HG03095 (cell line): ENCODE measurements around the gene CXXC5.
"Not testable (repeated sequence)": the region's sequence is repeated elsewhere in the genome, so short reads cannot be mapped to it uniquely, and the experiment has no call there.

Experiments
- ATAC-seq: cut with Tn5 transposase; IDR thresholded peaks from one replicate; pipeline ENCODE4 v1.9.1; 2021; ENCODE audit warnings: moderate library complexity; ENCODE audit not compliant: unreplicated experiment

The CXXC5 gene

DNA sequence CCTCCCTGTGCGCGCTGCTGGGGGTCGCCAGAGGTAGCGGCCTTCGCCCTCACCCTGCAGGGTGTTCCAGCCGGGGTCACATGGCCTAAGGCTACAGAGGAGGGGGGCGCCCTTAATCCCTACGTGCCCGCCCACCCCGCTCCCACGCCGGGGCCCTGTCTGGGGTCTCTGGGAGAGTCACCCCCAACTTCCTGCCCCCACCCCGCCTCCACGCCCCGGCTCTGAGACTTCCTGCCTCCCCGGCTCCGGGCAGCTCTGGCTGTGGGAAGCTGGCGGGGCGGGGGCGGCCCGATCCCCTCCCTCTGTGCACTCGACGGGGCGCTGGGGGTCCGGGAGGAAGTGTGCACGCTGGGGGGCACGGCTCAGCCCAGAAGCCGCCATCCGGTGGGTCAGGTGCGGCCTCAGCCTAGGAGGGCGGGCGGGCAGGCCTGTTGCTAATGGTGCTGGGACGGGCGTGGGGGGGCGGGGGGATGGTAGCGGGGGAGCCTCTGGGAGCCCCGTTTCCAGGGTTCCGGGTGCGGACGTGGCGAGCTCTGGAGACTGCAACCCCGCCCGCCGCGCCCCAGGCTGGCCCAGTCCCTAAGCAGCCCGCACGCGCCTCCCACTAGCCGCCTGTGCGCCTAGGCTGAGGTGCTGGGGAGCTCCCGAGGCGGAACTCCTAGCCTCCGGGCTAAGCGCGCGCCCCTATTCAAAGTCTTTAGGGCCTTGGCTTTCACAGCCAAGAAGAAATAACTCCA lies 61.6 kb downstream of the CXXC5 start:
- ATAC-seq, result no peak

DNA sequence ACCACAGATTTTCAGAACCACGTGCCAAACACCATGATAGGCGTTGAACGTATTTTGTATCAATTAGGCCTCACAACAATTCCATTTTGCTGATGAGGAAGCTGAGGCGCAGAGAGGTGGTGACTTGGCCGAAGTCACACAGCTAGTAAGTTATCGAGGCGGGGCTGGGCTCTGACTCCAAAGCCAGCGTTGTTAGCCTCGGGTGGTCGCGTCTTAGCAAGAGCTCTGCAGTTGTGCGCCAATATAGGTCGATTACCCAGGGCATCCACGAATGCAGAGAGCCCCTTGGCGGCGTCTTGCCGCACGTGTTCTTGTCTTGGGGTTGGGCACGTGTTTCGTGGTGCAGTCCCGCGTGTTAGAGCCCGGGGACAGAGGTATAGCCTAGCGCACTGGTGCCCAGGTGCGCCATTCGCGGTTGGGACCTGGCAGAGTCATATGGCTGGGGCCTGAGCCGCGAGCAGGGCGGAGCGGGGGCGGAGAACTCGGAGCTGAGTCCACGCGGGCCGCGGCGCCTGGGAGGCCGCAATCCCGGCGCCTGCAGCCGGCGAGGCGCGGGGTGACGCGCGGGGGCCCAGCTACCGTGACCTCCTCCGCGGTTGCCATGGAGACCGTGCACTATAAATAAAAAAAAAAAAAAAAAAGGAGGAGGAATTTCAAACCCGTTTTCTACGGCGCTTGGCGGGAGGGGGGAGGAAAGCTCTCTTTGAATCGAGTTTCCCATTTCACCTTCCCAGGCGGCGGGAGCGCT lies 62.3 kb downstream of the CXXC5 start:
- ATAC-seq, result no peak

DNA sequence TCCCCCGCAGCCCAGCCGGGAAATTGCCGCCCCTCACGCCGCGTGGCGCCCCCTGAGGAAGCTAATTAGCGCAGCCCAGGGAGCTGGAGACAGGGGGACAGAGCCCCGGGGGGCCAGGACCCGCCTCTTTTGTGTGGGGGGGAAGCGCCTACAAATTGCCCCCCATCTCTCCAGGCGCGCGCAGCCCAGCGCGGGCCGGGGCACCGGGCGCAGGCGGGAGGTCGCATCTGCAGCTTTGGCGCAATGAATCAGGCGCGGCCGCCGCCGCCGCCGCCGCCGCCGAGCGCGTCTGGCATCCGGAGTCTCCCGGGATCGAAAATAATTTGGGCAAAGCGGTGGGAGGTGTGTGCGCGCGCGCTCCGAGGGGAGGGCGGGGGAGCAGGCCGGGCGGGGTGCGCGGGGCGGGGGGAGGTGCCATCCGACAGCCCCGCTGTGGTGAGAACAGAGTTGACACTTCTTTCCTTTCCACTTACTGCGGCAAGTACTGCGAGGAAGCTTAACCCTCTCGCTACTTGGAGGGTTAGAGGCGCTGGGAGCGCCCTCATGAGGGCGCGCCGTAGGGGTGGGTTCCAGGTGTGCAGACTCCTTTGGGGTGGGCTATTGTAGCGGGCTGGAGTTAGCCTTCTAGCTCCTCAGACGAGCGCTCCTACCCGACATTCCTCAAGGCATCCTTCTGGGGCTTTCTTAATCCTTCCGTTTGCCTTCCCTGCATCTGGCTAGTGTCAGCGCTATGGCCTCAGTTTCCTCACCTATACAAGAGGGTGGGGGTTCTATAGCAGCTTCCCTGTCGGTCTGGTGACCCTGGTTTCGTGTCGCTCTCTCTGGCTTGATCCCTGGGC lies 63.1 kb downstream of the CXXC5 start:
- no peak for ATAC-seq

DNA sequence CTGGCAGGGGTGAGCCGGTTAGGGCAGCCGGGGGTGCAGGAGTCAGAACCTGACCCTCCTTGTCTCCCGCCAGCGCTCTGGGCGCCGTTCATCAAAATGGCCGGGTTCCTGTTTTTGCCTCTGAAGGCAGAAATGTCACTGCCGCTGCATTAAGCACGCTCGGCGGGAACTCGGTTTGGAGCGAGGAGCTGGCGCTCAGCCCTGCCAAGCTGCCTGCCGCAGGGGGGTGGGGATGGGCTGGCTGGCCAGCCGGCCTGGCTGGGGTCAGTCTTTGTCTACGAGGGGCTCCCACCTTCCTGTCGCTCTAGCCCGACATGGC lies 63.7 kb downstream of the CXXC5 start:
- ATAC-seq, result no peak

DNA sequence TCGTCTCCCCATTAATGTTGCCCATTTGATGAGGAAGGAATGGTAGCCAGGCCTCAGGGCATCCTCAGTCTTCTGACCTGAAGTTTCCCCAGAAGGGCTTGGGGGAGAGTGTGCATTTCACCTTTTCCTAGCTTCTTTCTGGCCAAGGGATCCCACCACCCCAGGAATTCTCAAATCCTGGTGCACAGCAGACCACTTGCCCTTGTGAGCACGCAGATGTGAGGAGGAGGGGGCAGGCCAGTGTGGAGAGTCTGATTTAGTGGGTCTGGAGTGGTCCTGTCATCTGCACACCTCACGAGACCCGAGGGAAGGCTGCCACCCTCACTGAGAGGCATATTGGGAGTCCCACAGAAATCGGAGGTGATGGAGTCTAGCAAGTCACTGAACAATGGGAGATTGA lies 64.3 kb downstream of the CXXC5 start:
- no peak for ATAC-seq

DNA sequence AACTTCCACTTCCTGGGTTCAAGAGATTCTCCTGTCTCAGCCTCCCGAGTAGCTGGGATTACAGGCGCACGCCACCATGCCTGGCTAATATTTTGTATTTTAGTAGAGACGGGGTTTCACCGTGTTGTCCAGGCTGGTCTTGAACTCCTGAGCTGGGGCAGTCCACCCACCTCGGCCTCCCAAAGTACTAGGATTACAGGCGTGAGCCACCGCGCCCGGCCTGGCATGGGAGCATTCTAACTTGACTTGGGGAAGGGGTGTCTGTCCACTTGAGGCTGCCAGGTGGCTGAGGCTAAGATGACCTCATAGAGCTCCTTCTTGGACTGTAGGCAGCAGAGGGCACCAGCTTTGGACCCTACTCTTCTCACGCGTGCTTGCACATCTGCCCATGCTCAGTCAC lies 65.7 kb downstream of the CXXC5 start:
- not testable (repeated sequence) for ATAC-seq

DNA sequence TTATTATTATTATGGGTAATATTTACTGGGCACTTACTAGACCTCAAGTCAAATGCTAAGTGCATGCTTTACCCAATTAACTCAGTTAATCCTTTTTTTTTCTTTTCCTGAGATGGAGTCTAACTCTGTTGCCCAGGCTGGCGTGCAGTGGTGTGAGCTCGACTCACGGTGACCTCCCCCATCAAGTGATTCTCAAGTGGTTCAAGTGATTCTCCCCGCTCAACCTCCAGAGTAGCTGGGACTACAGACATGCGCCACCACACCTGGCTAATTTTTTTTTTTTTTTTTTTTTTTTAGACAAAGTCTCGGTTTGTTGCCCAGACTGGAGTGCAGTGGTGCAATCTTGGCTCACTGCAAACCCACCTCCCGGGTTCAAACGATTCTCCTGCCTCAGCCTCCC lies 69.1 kb downstream of the CXXC5 start:
- no peak for ATAC-seq

DNA sequence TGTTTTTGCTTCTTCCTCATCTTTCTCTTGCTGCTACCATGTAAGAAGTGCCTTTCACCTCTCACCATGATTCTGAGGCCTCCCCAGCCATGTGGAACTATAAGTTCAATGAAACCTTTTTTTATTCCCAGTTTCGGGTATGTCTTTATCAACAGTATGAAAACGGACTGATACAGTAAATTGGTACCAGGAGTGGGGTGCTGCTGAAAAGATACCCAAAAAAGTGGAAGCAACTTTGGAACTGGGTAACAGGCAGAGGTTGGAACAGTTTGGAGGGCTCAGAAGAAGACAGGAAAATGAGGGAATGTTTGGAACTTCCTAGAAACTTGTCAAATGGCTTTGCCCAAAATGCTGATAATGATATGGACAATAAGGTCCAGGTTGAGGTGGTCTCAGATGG lies 70.3 kb downstream of the CXXC5 start:
- ATAC-seq, result not testable (repeated sequence)

DNA sequence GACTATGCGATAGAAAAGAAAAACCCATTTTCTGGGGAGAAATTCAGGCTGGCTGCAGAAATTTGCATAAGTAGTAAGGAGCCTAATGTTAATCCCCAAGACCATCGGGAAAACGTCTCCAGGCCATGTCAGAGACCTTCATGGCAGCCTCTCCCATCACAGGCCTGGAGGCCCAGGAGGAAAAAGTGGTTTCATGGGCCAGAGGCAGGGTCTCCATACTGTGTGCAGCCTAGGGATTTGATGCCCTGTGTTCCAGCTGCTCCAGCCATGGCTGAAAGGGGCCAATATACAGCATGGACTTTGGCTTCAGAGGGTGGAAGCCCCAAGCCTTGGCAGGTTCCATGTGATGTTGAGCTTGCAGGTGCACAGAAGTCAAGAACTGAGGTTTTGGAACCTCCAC lies 71.8 kb downstream of the CXXC5 start:
- ATAC-seq, result not testable (repeated sequence)

DNA sequence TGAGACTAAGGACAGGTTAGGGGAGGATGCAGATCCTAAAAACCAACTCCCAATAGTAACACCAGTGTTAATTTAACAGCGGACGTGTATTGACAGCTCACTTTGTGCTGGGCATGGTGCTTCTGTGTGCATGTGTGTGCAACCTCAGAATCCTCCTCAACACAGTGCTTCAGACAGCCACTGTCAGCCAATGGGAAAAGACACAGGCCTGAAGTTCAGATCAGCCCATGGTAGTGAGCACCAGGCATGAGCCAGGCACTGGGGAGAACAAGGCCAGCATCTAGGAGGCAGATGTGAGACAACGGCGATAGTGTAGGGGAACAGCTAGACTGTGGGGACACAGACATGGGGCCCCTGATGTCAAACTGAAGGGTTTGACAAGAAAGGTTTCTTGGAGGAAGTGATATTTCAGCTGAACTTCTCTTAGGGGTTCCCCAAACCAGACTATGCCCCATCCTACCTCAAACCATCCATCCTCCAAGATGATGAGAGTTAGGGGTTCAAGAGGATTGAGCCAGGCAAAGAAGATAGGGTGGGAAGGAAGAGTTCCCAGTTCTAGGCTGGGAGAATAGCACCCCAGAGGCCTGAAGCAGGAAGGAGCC lies 75.9 kb downstream of the CXXC5 start:
- no peak for ATAC-seq

DNA sequence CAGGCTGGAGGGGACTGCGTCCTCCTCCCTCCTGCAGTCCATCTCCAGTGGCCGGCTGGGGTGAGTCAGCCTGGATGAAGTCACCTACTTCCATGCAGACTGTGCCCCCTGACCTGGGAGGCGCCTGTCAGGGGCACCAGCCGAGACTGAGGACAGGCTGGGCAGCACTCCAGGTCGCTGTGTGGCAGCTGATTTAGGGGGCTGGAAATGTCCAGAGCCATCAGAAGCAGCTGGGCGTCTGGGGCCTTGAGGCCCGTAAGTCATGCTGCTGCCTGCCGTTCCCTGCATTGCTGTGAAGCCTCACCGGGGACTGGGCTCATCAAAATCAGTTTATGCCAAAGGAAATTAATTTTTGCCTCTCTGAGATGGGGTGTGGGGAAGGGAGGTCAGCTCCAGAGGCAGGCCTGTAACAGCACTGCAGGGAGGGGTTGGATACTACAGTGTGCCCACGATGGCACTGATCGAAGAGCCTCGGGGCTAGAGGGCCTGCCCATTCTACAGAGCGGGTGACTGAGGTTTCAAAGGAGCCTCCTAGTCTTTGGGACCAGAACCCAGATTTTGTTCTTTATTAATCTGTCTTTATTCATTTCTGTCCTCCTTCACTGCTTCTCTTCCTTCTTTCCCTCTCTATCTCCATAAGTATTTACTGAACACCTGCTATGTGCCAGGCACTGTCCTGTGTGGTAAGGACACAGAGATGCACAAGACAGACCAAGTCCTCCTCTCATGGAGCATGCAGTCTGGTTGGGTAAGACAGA lies 77.1 kb downstream of the CXXC5 start:
- no peak for ATAC-seq

DNA sequence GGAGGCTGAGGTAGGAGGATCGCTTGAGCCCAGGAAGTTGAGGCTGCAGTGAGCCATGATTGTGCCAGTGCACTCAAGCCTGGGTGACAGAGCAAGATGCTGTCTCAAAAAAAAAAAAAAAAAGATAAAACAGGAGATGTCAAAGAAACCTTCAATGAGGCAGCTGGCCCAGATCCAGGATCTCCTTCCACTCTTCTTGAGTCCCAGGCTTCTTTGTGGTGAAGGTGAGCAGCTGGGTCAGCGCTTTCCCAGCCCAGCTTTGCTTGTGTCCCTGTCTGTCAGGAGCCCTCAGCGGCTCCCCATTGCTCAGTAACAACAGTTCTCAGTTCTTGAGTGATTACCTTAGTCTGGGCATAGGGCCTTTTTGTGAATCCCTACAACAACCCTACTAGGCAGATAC lies 78.1 kb downstream of the CXXC5 start:
- ATAC-seq, result no peak

DNA sequence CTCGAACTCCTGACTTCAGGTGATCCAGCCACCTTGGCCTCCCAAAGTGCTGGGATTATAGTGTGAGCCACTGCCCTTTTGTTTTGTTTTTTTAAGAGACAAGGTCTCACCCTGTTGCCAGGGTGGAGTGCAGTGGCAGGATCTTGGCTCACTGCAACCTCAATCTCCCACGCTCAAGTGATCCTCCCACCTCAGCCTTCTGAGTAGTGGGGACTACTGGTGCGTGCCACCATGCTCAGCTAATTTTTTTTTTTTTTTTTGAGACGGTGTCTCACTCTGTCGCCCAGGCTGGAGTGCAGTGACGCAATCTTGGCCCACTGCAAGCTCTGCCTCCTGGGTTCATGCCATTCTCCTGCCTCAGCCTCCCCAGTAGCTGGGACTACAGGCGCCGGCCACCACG lies 79.5 kb downstream of the CXXC5 start:
- ATAC-seq, result not testable (repeated sequence)

DNA sequence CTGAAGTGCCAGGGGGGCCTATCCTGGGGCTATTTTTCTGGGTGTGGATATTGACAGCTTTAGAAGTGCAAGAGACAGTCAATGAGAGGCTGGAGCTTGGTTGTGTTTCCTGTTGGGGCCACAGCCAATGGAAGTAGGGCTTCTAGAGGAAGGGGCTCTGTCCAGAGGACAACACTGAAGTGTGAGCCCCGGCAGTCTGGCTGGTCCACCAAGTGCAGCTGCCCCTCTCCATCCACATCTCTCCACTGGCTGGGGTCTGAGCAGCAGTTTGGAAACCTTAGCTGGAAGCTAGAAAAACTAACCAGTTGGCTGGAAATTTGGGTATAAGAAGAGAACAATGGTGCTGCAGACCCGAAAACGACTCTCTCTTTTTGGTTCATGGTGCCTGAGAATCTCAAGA lies 83.1 kb downstream of the CXXC5 start:
- ATAC-seq, result no peak

DNA sequence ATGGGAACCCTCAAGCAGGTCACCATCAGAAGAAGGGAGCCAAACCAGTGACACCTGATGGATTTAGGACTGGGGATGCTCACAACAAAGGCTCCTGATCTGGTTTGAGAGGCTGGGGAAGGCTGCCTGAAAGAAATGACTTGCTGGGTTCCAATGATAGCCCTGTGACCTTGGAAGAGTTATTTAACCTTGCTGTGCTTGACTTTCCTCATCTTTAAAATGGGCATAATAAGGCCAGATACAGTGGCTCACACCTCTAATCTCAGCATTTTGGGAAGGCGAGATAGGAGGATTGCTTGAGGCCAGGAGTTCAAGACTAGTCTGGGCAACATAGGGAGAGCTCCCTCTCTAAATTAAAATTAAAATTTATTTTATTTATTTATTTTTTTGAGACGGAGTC lies 83.9 kb downstream of the CXXC5 start:
- no peak for ATAC-seq

DNA sequence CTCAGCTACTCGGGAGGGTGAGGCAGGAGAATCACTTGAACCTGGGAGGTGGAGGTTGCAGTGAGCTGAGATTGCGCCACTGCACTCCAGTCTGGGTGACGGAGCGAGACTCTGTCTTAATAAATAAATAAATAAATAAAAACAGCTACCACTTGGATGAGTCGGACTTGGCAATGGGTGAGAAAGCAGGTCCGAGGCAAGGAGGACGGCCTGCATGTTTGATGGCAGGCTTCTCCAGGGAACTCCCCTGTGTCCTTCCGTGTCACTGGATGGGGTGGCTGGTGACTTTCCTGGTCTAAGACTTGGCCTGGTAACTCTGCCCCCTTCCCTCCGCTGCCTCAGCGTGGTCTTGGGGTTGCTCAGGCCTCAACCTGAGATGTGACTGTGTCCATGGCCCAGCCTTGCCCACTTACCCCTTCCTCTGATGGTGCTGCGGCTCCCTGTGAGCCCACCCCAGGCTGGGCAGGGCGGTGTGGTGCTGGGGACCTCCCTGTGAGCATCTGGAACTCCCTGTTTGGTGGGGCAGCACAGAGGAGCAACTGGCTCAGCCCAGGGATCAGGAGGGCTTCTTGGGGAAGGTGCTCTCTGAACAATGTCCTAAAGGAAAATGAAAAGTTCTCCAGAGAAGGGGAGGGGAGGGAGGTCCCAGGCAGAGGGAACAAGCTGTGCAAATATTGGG lies 85.0 kb downstream of the CXXC5 start:
- ATAC-seq, result no peak
